HG03565 (cell line): ENCODE measurements around the gene RPA3.

Source experiments
- ATAC-seq: cut with Tn5 transposase; IDR thresholded peaks from one replicate; pipeline ENCODE4 v1.9.1; 2021; ENCODE audit warnings: mild to moderate bottlenecking, moderate library complexity; ENCODE audit not compliant: unreplicated experiment

RPA3 gene

GRCh38 chr7:7736671-7737070 lies 18.3 kb upstream of the RPA3 start:
- ATAC-seq: no peak

GRCh38 chr7:7732621-7733281 lies 14.3 kb upstream of the RPA3 start:
- ATAC-seq: no peak

DNA sequence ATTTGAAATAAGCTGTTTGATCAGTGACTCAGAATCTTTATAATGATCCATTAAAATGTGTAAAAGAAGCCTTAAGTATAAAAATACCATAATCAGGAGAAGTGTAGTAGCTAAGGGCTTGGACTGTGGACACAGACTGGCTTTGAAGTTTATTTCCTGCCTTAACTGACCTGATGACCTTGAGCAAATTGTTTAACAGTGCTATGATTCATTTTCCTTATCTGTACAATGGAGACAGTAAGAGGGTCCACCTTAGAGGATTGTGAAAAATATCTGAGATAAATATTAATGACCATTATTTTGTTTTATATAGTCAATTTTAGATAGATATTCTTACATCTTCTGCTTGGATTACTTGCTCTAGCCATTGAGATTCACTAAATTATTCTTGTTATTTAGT lies 13.3 kb upstream of the RPA3 start:
- no peak for ATAC-seq

GRCh38 chr7:7720750-7721621 lies 2.6 kb upstream of the RPA3 start:
- no peak for ATAC-seq

- ATAC-seq: no peak
Measured at GRCh38 chr7:7720193-7720592, 1.8 kb upstream of the RPA3 start.

GRCh38 chr7:7719236-7719635 lies 829 bp upstream of the RPA3 start:
- peak; percentile 94 for ATAC-seq

GRCh38 chr7:7713730-7714129 lies 4.7 kb downstream of the RPA3 start:
- no peak for ATAC-seq

DNA sequence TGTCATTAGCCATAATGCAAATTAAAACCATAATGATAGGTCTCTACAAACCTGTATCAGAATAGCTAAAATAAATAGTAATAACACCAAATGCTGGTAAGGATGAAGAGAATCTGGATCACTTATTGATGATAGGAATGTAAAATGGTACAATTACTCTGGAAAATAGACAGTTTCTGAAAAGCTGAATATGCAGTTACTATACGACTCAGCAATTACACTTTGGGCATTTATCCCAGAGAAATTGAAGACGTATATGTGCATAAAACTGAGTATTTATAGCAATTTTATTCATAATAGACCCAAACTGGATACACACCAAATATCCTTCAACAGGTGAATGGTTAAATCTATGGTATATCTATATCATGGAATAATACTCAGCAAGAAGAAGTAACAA lies 7.9 kb downstream of the RPA3 start:
- no peak for ATAC-seq

GRCh38 chr7:7709291-7709690 lies 9.1 kb downstream of the RPA3 start:
- no peak for ATAC-seq

DNA sequence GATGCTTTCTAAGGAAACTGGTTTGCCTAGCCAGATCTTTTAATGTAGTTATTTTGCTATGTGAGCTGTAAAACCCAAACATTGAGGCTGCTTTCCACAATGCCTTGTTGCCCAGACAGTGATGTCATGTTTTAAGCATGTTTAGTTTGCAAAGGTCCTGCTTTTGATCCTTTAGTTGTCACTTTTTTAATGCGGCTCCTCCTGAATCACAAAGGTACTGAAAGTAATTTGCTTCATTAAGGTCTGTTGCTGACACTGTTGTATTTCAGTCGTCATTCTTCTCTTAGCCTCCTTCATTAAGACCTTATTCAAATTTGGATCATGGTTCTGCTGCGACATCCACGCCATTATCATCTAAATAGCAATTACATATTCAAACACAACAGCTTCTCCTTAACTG lies 10.6 kb downstream of the RPA3 start:
- ATAC-seq: no peak

GRCh38 chr7:7707246-7707645 lies 11.2 kb downstream of the RPA3 start:
- ATAC-seq: no peak

- ATAC-seq: no peak
Measured at GRCh38 chr7:7706556-7707172, 11.7 kb downstream of the RPA3 start.

- no peak for ATAC-seq
Measured at GRCh38 chr7:7706101-7706511, 12.3 kb downstream of the RPA3 start.

- no peak for ATAC-seq
Measured at GRCh38 chr7:7705318-7705717, 13.1 kb downstream of the RPA3 start.

DNA sequence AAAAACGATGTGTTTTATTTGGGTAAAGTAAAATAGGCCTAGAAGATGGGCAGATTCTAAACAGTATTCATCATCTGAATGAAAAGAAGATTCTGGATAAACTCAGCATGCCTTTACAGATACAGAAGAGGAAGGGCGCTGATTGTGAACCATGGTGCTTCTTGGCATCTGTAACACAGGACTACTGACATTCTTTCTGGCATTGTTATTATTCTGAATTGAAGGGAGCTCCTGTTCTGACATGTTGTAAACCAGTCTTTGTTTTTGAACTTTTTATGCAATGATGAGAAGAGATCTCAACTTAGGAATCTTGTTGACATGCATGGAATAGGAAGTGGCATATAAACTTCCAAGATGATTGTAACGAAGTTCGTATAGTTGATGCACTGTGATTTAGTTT lies 13.5 kb downstream of the RPA3 start:
- ATAC-seq: no peak

DNA sequence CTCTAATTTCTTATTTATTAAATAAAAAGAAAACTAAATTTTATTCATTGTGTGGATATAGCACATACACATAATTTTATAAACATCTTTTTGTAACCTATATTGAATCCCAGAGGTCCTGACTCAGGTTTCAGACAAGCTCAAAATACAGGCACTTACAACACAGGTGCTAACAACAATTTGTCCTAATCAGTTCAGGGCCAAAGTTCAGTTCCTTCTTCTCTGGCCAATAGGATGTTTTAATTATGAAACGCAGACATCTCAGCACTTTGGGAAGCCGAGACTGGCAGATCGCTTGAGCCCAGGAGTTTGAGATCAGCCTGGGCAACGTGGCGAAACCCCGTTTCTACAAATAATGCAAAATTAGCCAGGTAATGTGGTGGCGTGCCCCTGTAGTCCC lies 15.0 kb downstream of the RPA3 start:
- no peak for ATAC-seq

- no peak for ATAC-seq
Measured at GRCh38 chr7:7702826-7703225, 15.6 kb downstream of the RPA3 start.

DNA sequence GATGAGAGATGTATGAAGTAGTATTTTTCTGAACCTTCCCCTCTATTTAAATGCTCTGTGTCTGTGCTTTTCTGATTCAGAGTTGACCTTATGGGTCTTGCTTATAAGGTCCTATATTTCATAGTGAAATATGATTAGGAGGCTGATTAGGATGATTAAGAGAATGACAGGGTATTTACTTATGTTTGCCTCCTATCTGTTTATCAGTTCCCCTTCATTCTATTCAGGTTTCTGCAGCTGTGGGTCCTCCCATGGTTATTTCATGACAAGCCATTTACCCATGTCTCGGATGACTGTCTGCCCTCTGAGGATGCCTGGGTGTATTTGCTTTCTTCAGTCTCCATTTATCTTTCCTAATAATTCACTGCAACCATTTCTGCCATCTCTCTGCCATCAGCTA lies 16.9 kb downstream of the RPA3 start:
- no peak for ATAC-seq

DNA sequence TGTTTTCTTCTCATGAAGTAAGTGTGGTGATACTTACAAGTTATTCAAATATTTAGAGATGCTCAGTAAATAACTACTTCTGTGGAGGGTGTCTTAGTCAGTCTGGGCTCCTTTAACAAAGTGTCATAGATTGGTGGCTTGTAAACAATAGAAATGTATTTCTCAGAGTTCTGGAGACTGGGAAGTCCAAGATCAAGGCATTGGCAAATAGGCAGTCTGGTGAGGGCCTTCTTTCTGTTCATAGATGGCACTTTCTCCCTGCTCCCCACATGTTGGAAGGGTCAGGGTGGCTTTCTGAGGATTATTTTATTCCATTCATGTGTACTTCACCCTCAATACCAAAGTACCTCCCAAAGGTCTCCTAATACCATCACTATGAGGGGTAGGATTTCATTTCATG lies 18.4 kb downstream of the RPA3 start:
- ATAC-seq: no peak

GRCh38 chr7:7699380-7699779 lies 19.0 kb downstream of the RPA3 start:
- ATAC-seq: no peak

DNA sequence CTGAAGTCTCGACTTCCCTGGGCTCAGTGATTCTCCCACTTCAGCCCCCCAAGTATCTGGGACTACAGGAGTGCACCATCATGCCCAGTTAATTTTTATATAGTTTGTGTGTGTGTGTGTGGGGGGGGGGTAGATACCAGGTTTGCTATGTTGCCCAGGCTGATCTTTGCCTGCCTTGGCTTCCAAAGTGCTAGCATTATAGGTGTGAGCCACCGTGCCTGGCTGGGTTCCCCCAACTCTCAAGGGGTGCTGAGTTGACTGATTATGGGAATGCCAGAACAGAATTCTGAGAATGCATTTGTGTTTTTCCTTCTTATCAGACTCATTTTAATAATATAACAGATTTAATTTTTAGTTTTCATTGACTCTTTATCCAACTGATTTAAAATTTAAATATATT lies 19.5 kb downstream of the RPA3 start:
- no peak for ATAC-seq
